ENCODE results near the gene AFAP1.

The AFAP1 gene

GRCh38 chr4:7764466-7764865, 175.2 kb downstream of the AFAP1 start:
- no peak for DNase-seq

- no peak for DNase-seq
Measured at GRCh38 chr4:7763788-7764187, 175.9 kb downstream of the AFAP1 start.

- no peak for DNase-seq
Measured at GRCh38 chr4:7763106-7763505, 176.6 kb downstream of the AFAP1 start.

GRCh38 chr4:7762376-7763030, 177.2 kb downstream of the AFAP1 start:
- DNase-seq: no peak

- no peak for DNase-seq
Measured at GRCh38 chr4:7761720-7762119, 177.9 kb downstream of the AFAP1 start.

- DNase-seq: no peak
Measured at GRCh38 chr4:7761312-7761711, 178.3 kb downstream of the AFAP1 start.

GRCh38 chr4:7760706-7761105, 179.0 kb downstream of the AFAP1 start:
- no peak for DNase-seq

- DNase-seq: no peak
Measured at GRCh38 chr4:7760228-7760627, 179.4 kb downstream of the AFAP1 start.

- no peak for DNase-seq
Measured at GRCh38 chr4:7759635-7760034, 180.0 kb downstream of the AFAP1 start.

- DNase-seq: no peak
Measured at GRCh38 chr4:7759216-7759615, 180.4 kb downstream of the AFAP1 start.

- no peak for DNase-seq
Measured at GRCh38 chr4:7758476-7758875, 181.2 kb downstream of the AFAP1 start.

- DNase-seq: no peak
Measured at GRCh38 chr4:7757501-7758471, 181.9 kb downstream of the AFAP1 start.

- DNase-seq: no peak
Measured at GRCh38 chr4:7756561-7757355, 182.9 kb downstream of the AFAP1 start.

- no peak for DNase-seq
Measured at GRCh38 chr4:7756071-7756470, 183.6 kb downstream of the AFAP1 start.

- no peak for DNase-seq
Measured at GRCh38 chr4:7755561-7755960, 184.1 kb downstream of the AFAP1 start.

- DNase-seq: no peak
Measured at GRCh38 chr4:7754565-7755262, 184.9 kb downstream of the AFAP1 start.

GRCh38 chr4:7753931-7754465, 185.7 kb downstream of the AFAP1 start:
- no peak for DNase-seq

- DNase-seq: no peak
Measured at GRCh38 chr4:7753271-7753670, 186.4 kb downstream of the AFAP1 start.

GRCh38 chr4:7752649-7753048, 187.0 kb downstream of the AFAP1 start:
- DNase-seq: no peak

- no peak for DNase-seq
Measured at GRCh38 chr4:7750972-7751371, 188.7 kb downstream of the AFAP1 start.

- no peak for DNase-seq
Measured at GRCh38 chr4:7750523-7750922, 189.1 kb downstream of the AFAP1 start.

- no peak for DNase-seq
Measured at GRCh38 chr4:7747566-7747965, 192.1 kb downstream of the AFAP1 start.

GRCh38 chr4:7747062-7747385, 192.6 kb downstream of the AFAP1 start:
- DNase-seq: no peak

Data from NCI-H187 treated with DMSO at 0.1 percent for 48 hours (cell line).